GM18511 (cell line): Measurements from ENCODE around the gene DIPK1A.
A peak's percentile ranks its signal among the peaks of the same experiment; 100 is the strongest.

Experiments
- ATAC-seq: cut with Tn5 transposase; IDR thresholded peaks from one replicate; pipeline ENCODE4 v1.9.1; 2021; ENCODE audit warnings: mild to moderate bottlenecking, moderate library complexity; ENCODE audit not compliant: unreplicated experiment

The DIPK1A gene

GRCh38 chr1:92961131-92961895 is at the start of gene DIPK1A:
Gene DIPK1A, minus strand, starts transcription at chr1:92961462. Its CDS starts 33 bp downstream, at chr1:92961429.
- ATAC-seq = peak; percentile 53

GRCh38 chr1:93007941-93008577 is 46.8 kb upstream of the DIPK1A start:
- no peak for ATAC-seq

- ATAC-seq = peak; percentile 80
Observed at GRCh38 chr1:93005252-93005598, 44.0 kb upstream of the DIPK1A start.

- peak; percentile 36 for ATAC-seq
Observed at GRCh38 chr1:93004566-93005251, 43.4 kb upstream of the DIPK1A start.

DNA sequence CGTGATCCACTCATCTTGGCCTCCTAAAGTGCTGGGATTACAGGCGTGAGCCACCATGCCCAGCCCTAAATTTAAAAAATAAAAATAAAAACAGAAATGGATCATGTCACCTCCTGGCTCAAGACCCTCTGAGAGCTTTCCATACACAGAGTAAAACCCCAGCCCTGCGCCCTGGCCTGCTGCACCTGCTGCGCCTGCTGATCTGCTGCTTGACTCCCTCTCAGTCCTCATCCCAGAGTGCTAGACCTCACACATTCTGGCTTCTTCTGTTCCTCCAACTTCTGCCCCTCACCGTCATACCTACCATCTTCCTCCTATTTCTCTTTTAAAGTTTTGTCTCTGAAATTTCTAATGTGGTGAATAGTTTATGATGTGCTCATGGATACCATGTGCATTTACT is 42.7 kb upstream of the DIPK1A start:
- no peak for ATAC-seq

GRCh38 chr1:93002781-93003180 is 41.5 kb upstream of the DIPK1A start:
- ATAC-seq = no peak

DNA sequence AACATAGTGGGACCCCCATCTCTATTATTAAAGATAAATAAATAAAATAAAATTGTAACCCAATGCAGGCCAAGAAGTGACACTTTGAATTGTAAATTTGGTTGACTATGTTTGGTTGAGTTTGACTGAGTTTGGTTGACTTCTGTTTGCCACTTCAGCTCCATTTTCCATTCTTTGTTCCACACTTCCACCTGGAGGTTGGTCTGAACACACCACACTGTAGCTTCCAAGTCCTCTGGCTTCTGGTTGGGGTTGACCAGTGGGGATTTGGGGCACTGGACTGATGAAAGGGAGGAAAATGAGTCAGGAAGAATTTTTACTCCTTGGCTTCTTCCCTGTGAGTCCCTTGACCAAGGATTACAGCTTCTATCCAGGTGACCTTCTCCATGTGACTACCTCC is 40.6 kb upstream of the DIPK1A start:
- ATAC-seq = no peak

- no peak for ATAC-seq
Observed at GRCh38 chr1:93000751-93001175, 39.5 kb upstream of the DIPK1A start.

GRCh38 chr1:93000291-93000690 is 39.0 kb upstream of the DIPK1A start:
- ATAC-seq = no peak

- no peak for ATAC-seq
Observed at GRCh38 chr1:92998821-92999220, 37.6 kb upstream of the DIPK1A start.

DNA sequence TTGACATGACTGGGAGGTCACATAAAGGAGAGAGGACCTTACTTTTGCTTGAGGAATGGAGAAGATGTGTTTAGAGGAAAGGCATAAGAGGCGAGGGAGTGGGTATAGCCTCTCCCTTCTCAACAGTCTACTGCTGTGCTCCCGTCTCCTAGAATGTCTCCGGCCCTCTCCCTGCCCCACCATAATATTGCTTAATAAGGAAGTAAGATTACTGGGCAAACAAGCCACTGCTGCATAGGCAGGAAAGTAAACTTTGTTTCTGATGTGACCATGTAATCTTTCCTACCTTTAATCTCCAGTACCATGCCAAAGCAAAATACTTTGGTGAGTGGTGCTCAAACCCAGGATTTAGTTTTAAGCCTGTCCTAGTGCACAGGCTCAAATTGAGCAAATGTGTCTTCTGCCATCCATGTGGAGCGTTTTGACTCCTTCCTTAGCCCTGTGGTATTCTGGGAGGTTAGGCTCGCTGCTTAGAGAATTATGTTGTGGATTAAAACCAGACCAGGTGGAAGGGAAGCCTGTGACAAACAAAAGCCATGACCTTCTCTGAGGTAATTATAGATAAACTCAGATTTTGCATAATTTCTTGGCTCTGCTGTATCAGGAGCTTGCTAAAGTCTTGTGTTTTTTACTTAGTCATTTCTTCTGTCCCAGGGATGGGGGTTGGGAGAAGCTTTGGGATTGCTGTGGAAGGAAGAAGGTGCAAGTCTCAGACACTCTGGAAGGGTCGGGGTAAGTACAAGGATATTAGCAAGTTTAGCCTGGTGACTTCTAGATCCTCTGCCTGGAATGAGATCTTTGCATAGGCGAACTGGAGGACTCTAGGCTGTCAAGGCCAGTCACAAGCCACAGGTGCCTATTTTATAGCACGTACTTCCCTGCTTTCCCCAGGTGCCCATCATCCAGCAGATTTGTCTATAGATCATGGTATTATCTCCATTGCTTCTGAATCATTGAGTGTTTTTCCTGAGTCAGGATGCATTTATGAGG is 34.5 kb upstream of the DIPK1A start:
- no peak for ATAC-seq

- peak; percentile 86 for ATAC-seq
Observed at GRCh38 chr1:92994105-92994712, 32.9 kb upstream of the DIPK1A start.

- peak; percentile 13 for ATAC-seq
Observed at GRCh38 chr1:92993581-92993980, 32.3 kb upstream of the DIPK1A start.

DNA sequence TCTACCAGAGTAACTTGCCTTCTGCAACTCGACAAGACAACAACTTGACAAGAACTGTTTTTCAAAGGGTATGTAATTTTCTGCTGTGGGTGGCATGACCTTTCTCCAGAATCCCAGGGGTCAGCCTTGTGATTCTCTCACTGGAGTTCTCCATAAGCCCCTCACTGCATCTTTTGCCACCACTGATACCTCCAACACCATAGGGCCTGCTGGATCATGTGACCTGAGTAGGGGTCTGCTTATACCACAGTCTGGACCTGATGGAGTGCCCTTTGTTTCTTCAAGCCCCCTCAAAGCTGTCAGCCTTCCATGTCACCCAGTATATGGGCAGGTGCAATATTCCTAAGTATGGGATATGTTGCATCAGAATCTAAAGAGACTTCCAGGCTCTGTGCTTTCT is 31.6 kb upstream of the DIPK1A start:
- ATAC-seq = no peak

DNA sequence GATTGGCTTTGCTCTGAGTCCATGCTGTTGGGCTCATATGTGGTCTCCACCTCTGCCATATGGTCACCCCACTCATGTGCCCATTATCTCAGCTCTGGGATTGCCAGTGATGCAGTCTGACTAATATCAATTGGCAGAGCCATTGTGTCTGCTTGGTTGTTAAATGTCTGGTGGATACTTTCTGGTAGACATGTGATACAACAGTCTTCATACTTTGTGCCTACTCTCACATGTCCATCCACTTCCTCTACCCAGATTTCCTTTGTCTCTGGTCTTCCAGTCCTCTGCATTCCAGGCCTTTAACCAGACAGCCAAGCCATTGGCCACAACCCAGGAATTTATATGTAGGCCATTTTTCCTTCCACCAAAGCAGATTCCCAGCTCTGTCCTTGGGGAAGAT is 30.8 kb upstream of the DIPK1A start:
- no peak for ATAC-seq

DNA sequence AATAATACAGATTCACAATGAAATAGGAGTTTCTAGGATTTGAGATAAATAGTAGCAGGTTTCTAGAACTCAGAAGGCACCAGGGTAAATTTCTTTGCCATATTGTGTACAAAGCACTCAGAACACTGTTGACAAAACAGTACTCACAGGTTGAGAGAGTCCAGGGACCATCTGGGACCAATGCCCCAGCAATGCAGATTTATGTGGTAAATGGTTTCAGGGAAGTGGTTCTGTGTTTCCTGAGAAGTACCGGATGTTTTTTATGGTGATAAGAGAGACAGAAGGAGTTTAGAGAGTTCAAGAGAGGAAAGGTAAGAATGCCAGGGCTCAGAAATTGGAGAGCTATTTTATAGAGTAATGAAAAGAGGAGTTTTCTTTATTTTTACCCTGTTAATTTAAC is 29.6 kb upstream of the DIPK1A start:
- ATAC-seq = no peak

GRCh38 chr1:92989936-92990583 is 28.8 kb upstream of the DIPK1A start:
- no peak for ATAC-seq

GRCh38 chr1:92989253-92989652 is 28.0 kb upstream of the DIPK1A start:
- ATAC-seq = no peak

DNA sequence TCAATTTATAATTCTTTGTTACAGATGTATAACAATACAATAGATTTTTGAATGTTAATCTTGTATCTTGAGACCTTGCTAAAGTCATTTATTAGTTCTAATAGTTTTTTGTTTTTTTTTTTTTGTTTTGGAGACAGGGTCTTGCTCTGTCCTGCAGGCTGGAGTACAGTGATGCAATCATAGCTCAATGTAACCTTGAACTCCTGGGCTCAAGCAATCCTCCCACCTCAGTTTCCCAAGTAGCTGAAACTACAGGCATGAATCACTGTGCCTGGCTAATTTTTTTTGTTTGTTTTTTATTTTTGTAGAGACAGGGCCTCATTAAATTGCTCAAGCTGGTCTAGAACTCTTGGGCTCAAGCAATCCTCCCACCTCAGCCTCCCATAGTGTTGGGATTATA is 26.2 kb upstream of the DIPK1A start:
- ATAC-seq = no peak

- no peak for ATAC-seq
Observed at GRCh38 chr1:92985101-92985500, 23.8 kb upstream of the DIPK1A start.
